ENCODE results near the gene MAL. TPM values are rescaled to one million over a fixed set of nuclear protein-coding genes. Genes with fewer than 3 reads are reported as not detected.

Gene MAL
- total and polyA plus RNA-seq, 2 experiments from 2014 or later: 0.24 to 0.31 TPM

DNA sequence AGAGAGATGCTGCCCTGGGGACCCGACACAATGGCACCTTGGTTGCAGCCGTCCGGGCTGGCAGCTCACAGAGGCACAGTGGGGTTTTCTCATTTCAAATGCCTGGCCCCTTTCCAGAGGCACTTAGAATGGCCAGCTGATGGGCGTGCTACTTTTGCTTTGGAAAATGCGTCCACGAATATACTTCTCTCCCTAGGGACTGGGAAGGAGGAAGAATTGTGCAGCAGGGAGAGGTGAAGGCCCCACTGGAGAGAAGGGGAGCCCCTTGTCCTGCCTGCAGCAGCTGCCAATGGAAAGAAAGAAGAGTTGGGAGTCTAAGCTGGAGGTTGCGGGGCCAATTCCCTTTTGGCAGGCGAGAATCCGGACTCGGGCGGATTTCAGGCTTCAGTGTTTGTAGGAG, 1.1 kb upstream of the MAL start:
- no peaks in the 10 kb centered on the region for H3K36me3 Mint-ChIP-seq (ENCODE audit: low read depth)
- peak overlapping the region; percentile 64 for H3K4me3 Mint-ChIP-seq
- H3K36me3 ChIP-seq (ENCODE audit: insufficient read depth): no peaks in the 10 kb centered on the region
- no peaks in the 10 kb centered on the region for H3K9me2 ChIP-seq (ENCODE audit: insufficient read depth)
- H3K4me3 ChIP-seq: peak overlapping the region; percentile 71; the same call in 1 of the 2 replicates
- peaks cover 75% of the 10 kb centered on the region for H3K27me3 ChIP-seq (ENCODE audit: insufficient read depth)
- DNase-seq (ENCODE audit: low spot score): no peak
- peaks cover 61% of the 10 kb centered on the region for H3K27me3 Mint-ChIP-seq (ENCODE audit: insufficient read depth, low read depth, poor library complexity)
- H4K20me1 ChIP-seq (replicated peaks; ENCODE audit: insufficient read depth): no peaks in the 10 kb centered on the region
- TF ChIP-seq POLR2AphosphoS5 (IDR thresholded peaks at IDR 0.05; ENCODE audit: low read depth) (no peak), CREB1 (CRISPR knock-in tag; IDR thresholded peaks at IDR 0.05; ENCODE audit: low read depth) (no peak), NANOG (IDR thresholded peaks at IDR 0.05; ENCODE audit: borderline replicate concordance) (no peak), JUNB (IDR thresholded peaks at IDR 0.05; ENCODE audit: unreplicated experiment) (no peak), STAT1 (IDR thresholded peaks at IDR 0.05; ENCODE audit: unreplicated experiment) (no peak), ZNF114 (CRISPR knock-in tag; IDR thresholded peaks at IDR 0.05) (no peak)
- TF ChIP-seq, protein P1, sequence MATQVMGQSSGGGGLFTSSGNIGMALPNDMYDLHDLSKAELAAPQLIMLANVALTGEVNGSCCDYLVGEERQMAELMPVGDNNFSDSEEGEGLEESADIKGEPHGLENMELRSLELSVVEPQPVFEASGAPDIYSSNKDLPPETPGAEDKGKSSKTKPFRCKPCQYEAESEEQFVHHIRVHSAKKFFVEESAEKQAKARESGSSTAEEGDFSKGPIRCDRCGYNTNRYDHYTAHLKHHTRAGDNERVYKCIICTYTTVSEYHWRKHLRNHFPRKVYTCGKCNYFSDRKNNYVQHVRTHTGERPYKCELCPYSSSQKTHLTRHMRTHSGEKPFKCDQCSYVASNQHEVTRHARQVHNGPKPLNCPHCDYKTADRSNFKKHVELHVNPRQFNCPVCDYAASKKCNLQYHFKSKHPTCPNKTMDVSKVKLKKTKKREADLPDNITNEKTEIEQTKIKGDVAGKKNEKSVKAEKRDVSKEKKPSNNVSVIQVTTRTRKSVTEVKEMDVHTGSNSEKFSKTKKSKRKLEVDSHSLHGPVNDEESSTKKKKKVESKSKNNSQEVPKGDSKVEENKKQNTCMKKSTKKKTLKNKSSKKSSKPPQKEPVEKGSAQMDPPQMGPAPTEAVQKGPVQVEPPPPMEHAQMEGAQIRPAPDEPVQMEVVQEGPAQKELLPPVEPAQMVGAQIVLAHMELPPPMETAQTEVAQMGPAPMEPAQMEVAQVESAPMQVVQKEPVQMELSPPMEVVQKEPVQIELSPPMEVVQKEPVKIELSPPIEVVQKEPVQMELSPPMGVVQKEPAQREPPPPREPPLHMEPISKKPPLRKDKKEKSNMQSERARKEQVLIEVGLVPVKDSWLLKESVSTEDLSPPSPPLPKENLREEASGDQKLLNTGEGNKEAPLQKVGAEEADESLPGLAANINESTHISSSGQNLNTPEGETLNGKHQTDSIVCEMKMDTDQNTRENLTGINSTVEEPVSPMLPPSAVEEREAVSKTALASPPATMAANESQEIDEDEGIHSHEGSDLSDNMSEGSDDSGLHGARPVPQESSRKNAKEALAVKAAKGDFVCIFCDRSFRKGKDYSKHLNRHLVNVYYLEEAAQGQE (IDR thresholded peaks at IDR 0.05; ENCODE audit: unreplicated experiment): no peak
- TF ChIP-seq, protein P2, sequence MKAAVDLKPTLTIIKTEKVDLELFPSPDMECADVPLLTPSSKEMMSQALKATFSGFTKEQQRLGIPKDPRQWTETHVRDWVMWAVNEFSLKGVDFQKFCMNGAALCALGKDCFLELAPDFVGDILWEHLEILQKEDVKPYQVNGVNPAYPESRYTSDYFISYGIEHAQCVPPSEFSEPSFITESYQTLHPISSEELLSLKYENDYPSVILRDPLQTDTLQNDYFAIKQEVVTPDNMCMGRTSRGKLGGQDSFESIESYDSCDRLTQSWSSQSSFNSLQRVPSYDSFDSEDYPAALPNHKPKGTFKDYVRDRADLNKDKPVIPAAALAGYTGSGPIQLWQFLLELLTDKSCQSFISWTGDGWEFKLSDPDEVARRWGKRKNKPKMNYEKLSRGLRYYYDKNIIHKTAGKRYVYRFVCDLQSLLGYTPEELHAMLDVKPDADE (IDR thresholded peaks at IDR 0.05): no peak
- TF ChIP-seq, protein P3, sequence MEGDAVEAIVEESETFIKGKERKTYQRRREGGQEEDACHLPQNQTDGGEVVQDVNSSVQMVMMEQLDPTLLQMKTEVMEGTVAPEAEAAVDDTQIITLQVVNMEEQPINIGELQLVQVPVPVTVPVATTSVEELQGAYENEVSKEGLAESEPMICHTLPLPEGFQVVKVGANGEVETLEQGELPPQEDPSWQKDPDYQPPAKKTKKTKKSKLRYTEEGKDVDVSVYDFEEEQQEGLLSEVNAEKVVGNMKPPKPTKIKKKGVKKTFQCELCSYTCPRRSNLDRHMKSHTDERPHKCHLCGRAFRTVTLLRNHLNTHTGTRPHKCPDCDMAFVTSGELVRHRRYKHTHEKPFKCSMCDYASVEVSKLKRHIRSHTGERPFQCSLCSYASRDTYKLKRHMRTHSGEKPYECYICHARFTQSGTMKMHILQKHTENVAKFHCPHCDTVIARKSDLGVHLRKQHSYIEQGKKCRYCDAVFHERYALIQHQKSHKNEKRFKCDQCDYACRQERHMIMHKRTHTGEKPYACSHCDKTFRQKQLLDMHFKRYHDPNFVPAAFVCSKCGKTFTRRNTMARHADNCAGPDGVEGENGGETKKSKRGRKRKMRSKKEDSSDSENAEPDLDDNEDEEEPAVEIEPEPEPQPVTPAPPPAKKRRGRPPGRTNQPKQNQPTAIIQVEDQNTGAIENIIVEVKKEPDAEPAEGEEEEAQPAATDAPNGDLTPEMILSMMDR (conservative IDR thresholded peaks at IDR 0.05; ENCODE audit: low read depth in 2 of 2): no peak
- TF ChIP-seq, protein P4, sequence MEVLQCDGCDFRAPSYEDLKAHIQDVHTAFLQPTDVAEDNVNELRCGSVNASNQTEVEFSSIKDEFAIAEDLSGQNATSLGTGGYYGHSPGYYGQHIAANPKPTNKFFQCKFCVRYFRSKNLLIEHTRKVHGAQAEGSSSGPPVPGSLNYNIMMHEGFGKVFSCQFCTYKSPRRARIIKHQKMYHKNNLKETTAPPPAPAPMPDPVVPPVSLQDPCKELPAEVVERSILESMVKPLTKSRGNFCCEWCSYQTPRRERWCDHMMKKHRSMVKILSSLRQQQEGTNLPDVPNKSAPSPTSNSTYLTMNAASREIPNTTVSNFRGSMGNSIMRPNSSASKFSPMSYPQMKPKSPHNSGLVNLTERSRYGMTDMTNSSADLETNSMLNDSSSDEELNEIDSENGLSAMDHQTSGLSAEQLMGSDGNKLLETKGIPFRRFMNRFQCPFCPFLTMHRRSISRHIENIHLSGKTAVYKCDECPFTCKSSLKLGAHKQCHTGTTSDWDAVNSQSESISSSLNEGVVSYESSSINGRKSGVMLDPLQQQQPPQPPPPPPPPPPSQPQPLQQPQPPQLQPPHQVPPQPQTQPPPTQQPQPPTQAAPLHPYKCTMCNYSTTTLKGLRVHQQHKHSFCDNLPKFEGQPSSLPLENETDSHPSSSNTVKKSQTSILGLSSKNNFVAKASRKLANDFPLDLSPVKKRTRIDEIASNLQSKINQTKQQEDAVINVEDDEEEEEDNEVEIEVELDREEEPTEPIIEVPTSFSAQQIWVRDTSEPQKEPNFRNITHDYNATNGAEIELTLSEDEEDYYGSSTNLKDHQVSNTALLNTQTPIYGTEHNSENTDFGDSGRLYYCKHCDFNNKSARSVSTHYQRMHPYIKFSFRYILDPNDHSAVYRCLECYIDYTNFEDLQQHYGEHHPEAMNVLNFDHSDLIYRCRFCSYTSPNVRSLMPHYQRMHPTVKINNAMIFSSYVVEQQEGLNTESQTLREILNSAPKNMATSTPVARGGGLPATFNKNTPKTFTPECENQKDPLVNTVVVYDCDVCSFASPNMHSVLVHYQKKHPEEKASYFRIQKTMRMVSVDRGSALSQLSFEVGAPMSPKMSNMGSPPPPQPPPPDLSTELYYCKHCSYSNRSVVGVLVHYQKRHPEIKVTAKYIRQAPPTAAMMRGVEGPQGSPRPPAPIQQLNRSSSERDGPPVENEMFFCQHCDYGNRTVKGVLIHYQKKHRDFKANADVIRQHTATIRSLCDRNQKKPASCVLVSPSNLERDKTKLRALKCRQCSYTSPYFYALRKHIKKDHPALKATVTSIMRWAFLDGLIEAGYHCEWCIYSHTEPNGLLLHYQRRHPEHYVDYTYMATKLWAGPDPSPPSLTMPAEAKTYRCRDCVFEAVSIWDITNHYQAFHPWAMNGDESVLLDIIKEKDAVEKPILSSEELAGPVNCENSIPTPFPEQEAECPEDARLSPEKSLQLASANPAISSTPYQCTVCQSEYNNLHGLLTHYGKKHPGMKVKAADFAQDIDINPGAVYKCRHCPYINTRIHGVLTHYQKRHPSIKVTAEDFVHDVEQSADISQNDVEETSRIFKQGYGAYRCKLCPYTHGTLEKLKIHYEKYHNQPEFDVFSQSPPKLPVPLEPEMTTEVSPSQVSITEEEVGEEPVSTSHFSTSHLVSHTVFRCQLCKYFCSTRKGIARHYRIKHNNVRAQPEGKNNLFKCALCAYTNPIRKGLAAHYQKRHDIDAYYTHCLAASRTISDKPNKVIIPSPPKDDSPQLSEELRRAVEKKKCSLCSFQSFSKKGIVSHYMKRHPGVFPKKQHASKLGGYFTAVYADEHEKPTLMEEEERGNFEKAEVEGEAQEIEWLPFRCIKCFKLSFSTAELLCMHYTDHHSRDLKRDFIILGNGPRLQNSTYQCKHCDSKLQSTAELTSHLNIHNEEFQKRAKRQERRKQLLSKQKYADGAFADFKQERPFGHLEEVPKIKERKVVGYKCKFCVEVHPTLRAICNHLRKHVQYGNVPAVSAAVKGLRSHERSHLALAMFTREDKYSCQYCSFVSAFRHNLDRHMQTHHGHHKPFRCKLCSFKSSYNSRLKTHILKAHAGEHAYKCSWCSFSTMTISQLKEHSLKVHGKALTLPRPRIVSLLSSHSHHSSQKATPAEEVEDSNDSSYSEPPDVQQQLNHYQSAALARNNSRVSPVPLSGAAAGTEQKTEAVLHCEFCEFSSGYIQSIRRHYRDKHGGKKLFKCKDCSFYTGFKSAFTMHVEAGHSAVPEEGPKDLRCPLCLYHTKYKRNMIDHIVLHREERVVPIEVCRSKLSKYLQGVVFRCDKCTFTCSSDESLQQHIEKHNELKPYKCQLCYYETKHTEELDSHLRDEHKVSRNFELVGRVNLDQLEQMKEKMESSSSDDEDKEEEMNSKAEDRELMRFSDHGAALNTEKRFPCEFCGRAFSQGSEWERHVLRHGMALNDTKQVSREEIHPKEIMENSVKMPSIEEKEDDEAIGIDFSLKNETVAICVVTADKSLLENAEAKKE (CRISPR knock-in tag; IDR thresholded peaks at IDR 0.05): no peak
- 0 out of 2 replicates have a peak, but pooled peaks cover 8% of the 10 kb centered on the region for H3F3A ChIP-seq (replicated peaks; ENCODE audit: low read depth)
- no peaks in the 10 kb centered on the region for H3K79me2 ChIP-seq (replicated peaks; ENCODE audit: insufficient read depth)
- ATAC-seq: no peak
- H2AFZ ChIP-seq: no peak overlapping the region; the same call in 1 of the 2 replicates
- H3K27ac Mint-ChIP-seq: no peak overlapping the region
- H3K27ac ChIP-seq (ENCODE audit: low read depth): no peak overlapping the region
- H3K4me2 ChIP-seq: peak overlapping the region; percentile 89
- peaks cover 30% of the 10 kb centered on the region for H3K4me1 Mint-ChIP-seq
- H3K4me1 ChIP-seq (ENCODE audit: insufficient read depth): peaks cover 19% of the 10 kb centered on the region
- H3K9me3 Mint-ChIP-seq: no peaks in the 10 kb centered on the region
